Adrenal gland (tissue), 12 donors: ENCODE data around the gene DGLUCY. TPM values are rescaled to one million over a fixed set of nuclear protein-coding genes. Genes with fewer than 3 reads are reported as not detected.
A peak's percentile ranks its signal among the peaks of the same experiment; 100 is the strongest.

ENCODE experiments used
- DNase-seq, 7 donors: peaks; one replicate each; pipeline ENCODE4 v3.0.0-alpha.2; 2019 to 2020
- H3K27ac ChIP-seq, 5 donors: fragments of 200-600 bp; sonication (generic) in 4 of 5; 1 replicate in 3 of 5; 2 replicates in 2 of 5; pipeline versions ENCODE4 v1.5.1 to v1.8.0; 2016 to 2020; ENCODE audit warnings: mild to moderate bottlenecking in 1 of 5
- H3K27me3 ChIP-seq: fragments of 200-600 bp; 2 replicates; pipeline ENCODE4 v1.8.0; 2021
- H3K36me3 ChIP-seq, 2 donors: fragments of 200-600 bp; replicated peaks in 1 of 2; 1 replicate in 1 of 2; 2 replicates in 1 of 2; pipeline versions ENCODE4 v1.5.1 to v1.8.0; 2018 to 2022
- H3K4me1 ChIP-seq, 2 donors: fragments of 200-600 bp; replicated peaks in 1 of 2; 1 replicate in 1 of 2; 2 replicates in 1 of 2; pipeline versions ENCODE4 v1.5.1 to v1.8.0; 2018 to 2021
- H3K4me3 ChIP-seq, 4 donors: fragments of 200-600 bp; sonication (generic) in 3 of 4; one replicate each; pipeline ENCODE4 v1.5.1; 2016 to 2018
- H3K9me3 ChIP-seq, 3 donors: fragments of 200-600 bp; sonication (generic) in 1 of 3; replicated peaks in 1 of 3; 1 replicate in 2 of 3; 2 replicates in 1 of 3; pipeline versions ENCODE4 v1.5.1 to v1.8.0; 2016 to 2021
- POLR2A ChIP-seq, 2 donors: fragments of 450-650 bp; IDR thresholded peaks; one replicate each; pipeline ENCODE4 v1.6.1; 2017; ENCODE audit warnings: antibody characterized with exemption in 2 of 2, mild to moderate bottlenecking in 2 of 2, moderate library complexity in 1 of 2
- WGBS, 4 donors: extraction: QIAGEN DNeasy Blood & Tissue Kit in 2 of 4; methylation state at CpG; one replicate each; pipeline versions ENCODE4 v1.1.5 to v1.1.7; 2013 to 2017; 5-methylcytosine and 5-hydroxymethylcytosine counted together
- intact Hi-C, 2 donors: fragments of 100-400 bp; cut with DNase I; formaldehyde crosslinking; loops; one replicate each; pipeline versions ENCODE4 v1.14.1 to v1.15.0; 2022 to 2023
- polyA plus RNA-seq, 3 donors: library from polyadenylated mRNA; stranded (reverse); fragments of 200-250 nt in 2 of 3; fragments of 350-450 nt in 1 of 3; fragmentation: Illumina TruSeq in 1 of 3; extraction: RNeasy Lipid Tissue Mini Kit (QIAGEN cat#74804) in 1 of 3; gene quantifications; one replicate each; pipeline ENCODE4 v1.2.3, GENCODE V29; 2013 to 2014
- total RNA-seq, 9 donors: library from RNA; depleted of rRNA in 4 of 9; stranded (reverse); fragments of >200 nt in 4 of 9; fragments of 120-200 nt in 1 of 9; fragmentation: NEBNext Ultra II Directional in 1 of 9; extraction: Animal tissue kit (Norgen Biotek cat#: 25700) in 1 of 9; gene quantifications; one replicate each; pipeline versions ENCODE4 v1.1.0 to v1.2.4, GENCODE V29; 2013 to 2023
- TF ChIP-seq, protein P1 (sequence below), 6 experiments: fragments of 450-650 bp in 4 of 6; fragments of 200-600 bp in 2 of 6; sonication (generic) in 1 of 6; IDR thresholded peaks; 1 replicate in 5 of 6; 2 replicates in 1 of 6; pipeline versions ENCODE4 v1.5.1 to v1.8.0; 2016 to 2021; ENCODE audit warnings: antibody characterized with exemption in 6 of 6, mild to moderate bottlenecking in 2 of 6, moderate library complexity in 1 of 6
- donor health status: healthy with polysubstance abuse.
- donor health status: Bipolar disorder and iron deficiency.
- donor health status: DM: yes; HTN: yes; CAD: no.
- donor health status: DM: no; HTN: no; CAD: no.
- donor health status: DM: no; HTN: no; CAD: no.
- donor health status: DM: yes; HTN: yes; CAD: no.

The DGLUCY gene
- total and polyA plus RNA-seq, 12 donors, result 48.9 to 93.4 (median 70.9) TPM

DNA sequence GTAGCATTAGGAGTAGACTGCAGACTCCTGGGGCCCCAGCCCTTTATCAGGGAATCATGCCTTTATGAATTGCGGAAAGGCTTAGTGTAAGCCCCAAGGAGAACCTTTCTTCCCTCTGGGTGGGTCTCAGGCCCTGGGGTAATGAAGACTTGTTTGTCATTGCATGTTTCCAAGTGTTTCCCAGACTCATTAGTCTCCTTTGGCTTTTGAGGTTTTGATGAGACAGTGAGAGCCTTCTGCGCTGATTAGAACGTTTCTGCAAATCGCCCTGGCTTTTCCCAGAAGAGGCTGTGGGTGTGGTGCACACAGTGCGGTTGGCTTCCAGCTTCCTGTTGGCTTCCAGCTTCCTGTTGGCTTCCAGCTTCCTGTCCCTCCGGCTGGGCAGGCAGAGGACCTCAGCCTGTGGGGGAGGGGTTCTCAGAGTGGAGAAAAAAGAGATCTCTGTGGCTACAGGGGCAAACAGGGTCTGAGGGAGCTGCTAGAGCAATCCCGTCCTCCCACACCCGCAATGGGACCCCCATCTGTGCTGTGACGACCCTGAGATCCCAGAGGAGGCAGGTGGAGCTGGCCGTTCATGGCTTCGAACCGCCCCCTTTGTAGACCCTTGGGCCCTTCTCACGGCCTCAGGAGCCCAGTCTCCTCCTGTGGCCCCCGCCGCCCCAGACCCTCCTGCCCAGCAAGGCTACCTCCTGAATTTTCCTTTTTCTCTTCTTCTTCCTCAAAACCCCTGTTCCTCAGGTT is 88.5 kb downstream of the DGLUCY start:
- Histone ChIP-seq H3K4me3 (no peak overlapping the region), H3K36me3 (peaks cover 0 to 57% of the 10 kb centered on the region in 2 donors), H3K9me3 (no peaks in the 10 kb centered on the region), H3K27me3 (no peaks in the 10 kb centered on the region), H3K27ac (peak overlapping the region in 1 of 5 donors; percentile 54), H3K4me1 (no peaks in the 10 kb centered on the region)
- intact Hi-C loops, result no loop called here
- 77 to 84% (median 82%) methylated on average over 8 to 15 of the region's 15 CpGs for WGBS, 4 donors
- peak in 5 of 7 donors; percentile 19 to 66 (median 42) for DNase-seq
- TF ChIP-seq, protein P1, sequence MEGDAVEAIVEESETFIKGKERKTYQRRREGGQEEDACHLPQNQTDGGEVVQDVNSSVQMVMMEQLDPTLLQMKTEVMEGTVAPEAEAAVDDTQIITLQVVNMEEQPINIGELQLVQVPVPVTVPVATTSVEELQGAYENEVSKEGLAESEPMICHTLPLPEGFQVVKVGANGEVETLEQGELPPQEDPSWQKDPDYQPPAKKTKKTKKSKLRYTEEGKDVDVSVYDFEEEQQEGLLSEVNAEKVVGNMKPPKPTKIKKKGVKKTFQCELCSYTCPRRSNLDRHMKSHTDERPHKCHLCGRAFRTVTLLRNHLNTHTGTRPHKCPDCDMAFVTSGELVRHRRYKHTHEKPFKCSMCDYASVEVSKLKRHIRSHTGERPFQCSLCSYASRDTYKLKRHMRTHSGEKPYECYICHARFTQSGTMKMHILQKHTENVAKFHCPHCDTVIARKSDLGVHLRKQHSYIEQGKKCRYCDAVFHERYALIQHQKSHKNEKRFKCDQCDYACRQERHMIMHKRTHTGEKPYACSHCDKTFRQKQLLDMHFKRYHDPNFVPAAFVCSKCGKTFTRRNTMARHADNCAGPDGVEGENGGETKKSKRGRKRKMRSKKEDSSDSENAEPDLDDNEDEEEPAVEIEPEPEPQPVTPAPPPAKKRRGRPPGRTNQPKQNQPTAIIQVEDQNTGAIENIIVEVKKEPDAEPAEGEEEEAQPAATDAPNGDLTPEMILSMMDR (IDR thresholded peaks at IDR 0.05), result no peak
- TF ChIP-seq POLR2A (IDR thresholded peaks at IDR 0.05), result no peak

DNA sequence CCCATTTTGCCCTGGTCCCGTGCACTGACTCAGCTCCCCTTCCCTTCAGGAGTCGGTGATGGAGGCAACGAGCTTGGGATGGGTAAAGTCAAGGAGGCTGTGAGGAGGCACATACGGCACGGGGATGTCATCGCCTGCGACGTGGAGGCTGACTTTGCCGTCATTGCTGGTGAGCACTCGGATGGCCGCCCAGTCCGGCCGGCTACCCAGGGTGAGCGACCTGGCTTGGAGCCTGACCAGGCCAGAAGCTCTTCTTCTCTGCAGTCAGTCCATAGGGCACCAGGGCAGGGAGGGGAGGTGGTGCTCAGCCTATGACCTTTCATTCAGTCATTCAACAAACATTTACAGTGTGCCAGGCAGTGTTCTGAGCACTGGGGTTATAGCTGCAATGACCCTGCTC is 90.8 kb downstream of the DGLUCY start:
- no peak overlapping the region for H3K27ac ChIP-seq
- TF ChIP-seq, protein P1 (IDR thresholded peaks at IDR 0.05), result no peak
- no peak for TF ChIP-seq POLR2A (IDR thresholded peaks at IDR 0.05)
- no peaks in the 10 kb centered on the region for H3K4me1 ChIP-seq
- intact Hi-C loops, result no loop called here
- H3K9me3 ChIP-seq, result no peaks in the 10 kb centered on the region
- no peak for DNase-seq
- 80 to 97% (median 96%) methylated on average over 1 to 14 of the region's 14 CpGs for WGBS, 4 donors
- no peak overlapping the region for H3K4me3 ChIP-seq
- H3K27me3 ChIP-seq, result no peaks in the 10 kb centered on the region
- H3K36me3 ChIP-seq, result peaks cover 0 to 53% of the 10 kb centered on the region in 2 donors

DNA sequence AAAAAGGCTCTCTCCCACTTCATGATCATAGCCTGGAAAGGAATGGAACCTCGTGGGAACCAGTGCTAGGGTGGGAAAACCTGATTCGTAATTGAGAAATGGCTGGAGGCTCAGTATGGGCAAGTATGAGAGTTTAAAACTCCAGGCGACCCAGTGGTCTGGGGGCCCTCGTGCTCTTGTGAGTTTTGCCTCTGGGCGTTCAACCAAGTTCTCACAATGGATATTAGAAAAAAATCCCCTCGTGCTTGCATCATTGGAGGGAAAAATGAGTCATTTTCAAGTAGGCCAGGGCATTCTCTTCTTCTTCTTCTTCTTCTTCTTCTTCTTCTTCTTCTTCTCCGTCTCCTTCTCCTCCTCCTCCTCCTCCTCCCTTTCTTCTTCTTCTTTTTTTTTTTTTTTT is 91.6 kb downstream of the DGLUCY start:
- peaks cover 0 to 46% of the 10 kb centered on the region in 2 donors for H3K36me3 ChIP-seq
- TF ChIP-seq, protein P1 (IDR thresholded peaks at IDR 0.05), result no peak
- no peak for TF ChIP-seq POLR2A (IDR thresholded peaks at IDR 0.05)
- 83 to 96% (median 86%) methylated on average over 7 of the region's 7 CpGs for WGBS, 4 donors

DNA sequence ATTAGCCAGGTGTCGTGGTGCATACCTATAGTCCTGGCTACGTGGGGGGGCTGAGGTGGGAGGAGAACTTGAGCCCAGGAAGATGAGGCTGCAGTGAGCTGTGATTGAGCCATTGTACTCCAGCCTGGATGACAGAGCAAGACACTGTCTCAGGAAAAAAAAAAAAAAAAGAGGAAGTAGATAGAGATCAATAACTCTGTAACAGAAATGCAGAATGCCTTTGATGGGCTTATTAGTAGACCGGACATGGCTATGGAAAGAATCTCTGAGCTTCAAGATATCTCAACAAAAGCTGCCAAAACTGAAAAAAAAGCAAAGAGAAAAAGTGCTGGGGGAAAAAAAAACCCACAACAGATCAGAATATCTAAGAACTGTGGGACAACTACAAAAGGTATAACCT is 93.1 kb downstream of the DGLUCY start:
- 88 to 97% (median 92%) methylated on average over 3 of the region's 3 CpGs for WGBS, 4 donors
- no peak overlapping the region for H3K4me3 ChIP-seq
- no peak for DNase-seq

More for the DNA sequence above, 91.6 kb downstream of the DGLUCY start:
- Histone ChIP-seq H3K27me3 (no peaks in the 10 kb centered on the region), H3K4me3 (no peak overlapping the region), H3K27ac (no peak overlapping the region), H3K4me1 (no peaks in the 10 kb centered on the region), H3K9me3 (no peaks in the 10 kb centered on the region)
- intact Hi-C loops, result no loop called here
- no peak for DNase-seq

More for the DNA sequence above, 93.1 kb downstream of the DGLUCY start:
- no peaks in the 10 kb centered on the region for H3K4me1 ChIP-seq
- no peak overlapping the region for H3K27ac ChIP-seq
- H3K9me3 ChIP-seq, result no peaks in the 10 kb centered on the region
- no peaks in the 10 kb centered on the region for H3K27me3 ChIP-seq
- H3K36me3 ChIP-seq, result peaks cover 0 to 44% of the 10 kb centered on the region in 2 donors
- intact Hi-C loops, result no loop called here
- TF ChIP-seq, protein P1 (IDR thresholded peaks at IDR 0.05), result no peak
- no peak for TF ChIP-seq POLR2A (IDR thresholded peaks at IDR 0.05)
